HG02884 (cell line): ENCODE data around the gene TMEM176B.

Experiments
- ATAC-seq: cut with Tn5 transposase; IDR thresholded peaks from one replicate; pipeline ENCODE4 v1.9.1; 2021; ENCODE audit warnings: mild to moderate bottlenecking, moderate library complexity; ENCODE audit not compliant: unreplicated experiment

The TMEM176B gene

DNA sequence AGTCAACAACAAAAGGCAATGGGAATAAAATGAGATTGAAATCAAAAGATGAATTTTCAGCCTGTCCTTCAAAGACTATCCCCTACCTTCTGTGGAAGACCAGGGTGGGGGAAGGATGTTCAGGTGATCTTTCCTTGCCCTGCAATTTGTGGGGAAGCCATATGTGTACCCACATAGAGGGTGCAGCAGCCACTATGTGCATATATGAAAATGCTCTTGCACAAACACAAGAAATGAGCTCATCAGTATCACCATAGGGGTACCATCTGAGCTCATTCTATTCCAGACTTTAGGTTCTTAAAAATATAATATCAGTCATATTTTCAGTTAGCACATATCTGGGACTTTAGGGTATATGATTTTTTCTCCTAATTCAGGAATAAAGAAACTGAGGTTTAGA lies 45.2 kb downstream of the TMEM176B start:
- ATAC-seq: no peak

DNA sequence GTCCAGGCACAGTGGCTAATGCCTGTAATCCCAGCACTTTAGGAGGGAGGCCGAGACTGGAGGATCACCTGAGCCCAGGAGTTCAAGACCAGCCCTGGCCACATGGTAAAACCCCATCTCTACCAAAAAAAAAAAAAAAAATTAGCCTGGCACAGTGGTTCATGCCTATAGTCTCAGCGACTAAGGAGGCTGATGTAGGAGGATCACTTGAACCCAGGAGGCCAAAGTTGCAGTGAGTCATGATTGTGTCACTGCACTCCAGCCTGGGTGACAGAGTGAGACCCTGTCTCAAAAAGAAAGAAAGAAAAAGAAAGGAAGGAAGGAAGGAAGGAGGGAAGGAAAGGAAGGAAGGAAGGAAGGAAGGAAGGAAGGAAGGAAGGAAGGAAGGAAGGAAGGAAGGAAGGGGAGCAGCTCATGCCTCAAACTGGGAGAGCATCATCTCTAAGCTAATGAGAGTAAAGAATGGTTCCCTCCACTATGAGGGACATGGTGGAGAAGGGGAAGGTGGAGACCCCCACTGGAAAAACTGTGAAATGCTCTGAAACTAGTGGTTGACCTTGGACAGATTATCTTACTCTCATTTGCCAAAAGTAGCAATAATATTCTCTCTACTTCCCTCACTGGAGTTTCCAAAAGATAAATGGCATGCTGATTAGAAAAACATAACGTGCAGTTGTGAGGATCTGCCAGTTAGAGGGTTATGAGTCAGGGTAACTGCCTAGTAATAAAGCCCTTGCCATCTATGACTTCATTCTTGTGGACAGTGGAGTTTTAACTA lies 46.1 kb downstream of the TMEM176B start:
- ATAC-seq: no peak

DNA sequence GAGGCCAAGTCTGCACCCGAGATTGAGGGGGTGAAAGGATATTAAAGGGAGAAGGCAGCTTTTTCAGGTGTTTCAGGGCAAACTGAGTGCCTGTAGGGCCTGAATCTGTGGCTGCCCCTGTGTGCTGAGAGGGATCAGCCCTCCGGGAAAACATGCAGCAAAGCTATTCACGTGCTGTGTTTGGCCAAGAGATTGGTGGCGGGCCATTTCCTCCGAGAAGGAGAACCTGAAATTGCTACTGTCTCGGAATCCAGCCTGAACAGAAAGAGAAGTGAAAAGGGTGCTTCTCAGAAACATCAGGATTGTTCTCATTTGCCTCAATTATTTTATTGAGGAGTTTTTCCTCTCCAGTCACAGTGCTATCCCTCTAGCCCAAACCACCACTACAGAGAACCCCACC lies 46.9 kb downstream of the TMEM176B start:
- no peak for ATAC-seq

GRCh38 chr7:150751702-150752101 lies 48.5 kb downstream of the TMEM176B start:
- ATAC-seq: no peak

DNA sequence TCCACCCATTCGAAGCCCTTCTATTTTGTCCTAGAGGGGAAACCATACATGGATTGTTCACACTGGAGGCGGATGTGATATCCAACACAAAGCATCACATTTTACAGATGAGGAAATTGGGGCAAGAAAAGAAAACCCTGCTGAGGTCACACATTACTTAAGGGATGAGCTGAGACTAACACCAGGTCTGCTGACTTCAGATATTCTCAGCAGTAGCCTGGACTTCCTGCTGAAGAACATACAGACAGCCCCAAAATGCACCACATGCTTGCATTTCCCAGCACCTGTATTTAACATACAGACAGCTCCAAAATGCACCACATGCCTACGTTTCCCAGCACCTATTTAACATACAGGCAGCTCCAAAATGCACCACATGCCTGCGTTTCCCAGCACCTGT lies 51.8 kb downstream of the TMEM176B start:
- no peak for ATAC-seq

DNA sequence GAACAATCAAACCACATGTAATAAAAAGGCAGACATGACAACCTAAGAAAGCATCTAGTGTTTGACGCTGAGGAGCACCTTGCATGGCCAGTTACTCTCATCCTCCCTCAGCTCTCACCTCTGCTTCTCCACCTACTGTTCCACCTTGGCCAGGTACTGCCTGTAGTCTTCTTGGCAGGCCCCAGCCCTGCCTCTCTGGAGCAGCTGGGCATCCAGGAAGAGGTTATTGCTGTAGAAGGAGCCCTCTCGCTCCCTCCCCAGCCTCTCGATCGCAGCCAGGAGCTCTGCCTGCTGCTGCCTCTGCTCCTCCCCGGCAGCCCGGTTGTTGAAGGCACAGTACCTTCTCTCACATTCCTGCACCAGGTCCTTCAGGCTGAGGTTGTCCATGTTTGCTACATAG lies 53.2 kb downstream of the TMEM176B start:
- ATAC-seq: no peak

GRCh38 chr7:150745876-150746275 lies 54.3 kb downstream of the TMEM176B start:
- ATAC-seq: no peak

DNA sequence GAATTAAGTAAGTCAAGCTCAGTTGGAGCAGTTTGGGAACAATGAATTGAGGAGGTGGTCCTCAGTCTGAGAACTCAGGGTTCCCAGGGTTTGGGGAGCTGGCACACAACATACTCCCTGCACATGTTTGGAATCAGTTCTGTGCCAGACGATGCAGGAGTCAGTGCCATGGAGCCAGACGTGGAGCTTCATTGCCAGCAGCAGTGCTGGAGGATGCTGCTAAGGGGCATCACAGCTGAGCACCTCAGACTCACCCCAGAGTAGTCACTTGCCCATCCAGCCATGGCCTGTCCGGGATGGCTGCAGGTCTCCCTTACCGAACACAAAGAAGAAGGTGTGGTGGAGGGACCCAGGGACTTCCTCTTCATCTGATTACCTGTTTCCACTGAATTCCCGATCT lies 55.1 kb downstream of the TMEM176B start:
- ATAC-seq: no peak

- no peak for ATAC-seq
These were observed 56.0 kb downstream of the TMEM176B start for GRCh38 chr7:150744041-150744656.

GRCh38 chr7:150742286-150742968 lies 57.7 kb downstream of the TMEM176B start:
- no peak for ATAC-seq
